ENCODE measurements around the gene GLIS1. TPM values are rescaled to one million over a fixed set of nuclear protein-coding genes. Genes with fewer than 3 reads are reported as not detected.
"Not testable (repeated sequence)": the region's sequence is repeated elsewhere in the genome, so short reads cannot be mapped to it uniquely, and the experiment has no call there.

GLIS1 gene
- total RNA-seq, 1 donor from 2014 or later = not detected

DNA sequence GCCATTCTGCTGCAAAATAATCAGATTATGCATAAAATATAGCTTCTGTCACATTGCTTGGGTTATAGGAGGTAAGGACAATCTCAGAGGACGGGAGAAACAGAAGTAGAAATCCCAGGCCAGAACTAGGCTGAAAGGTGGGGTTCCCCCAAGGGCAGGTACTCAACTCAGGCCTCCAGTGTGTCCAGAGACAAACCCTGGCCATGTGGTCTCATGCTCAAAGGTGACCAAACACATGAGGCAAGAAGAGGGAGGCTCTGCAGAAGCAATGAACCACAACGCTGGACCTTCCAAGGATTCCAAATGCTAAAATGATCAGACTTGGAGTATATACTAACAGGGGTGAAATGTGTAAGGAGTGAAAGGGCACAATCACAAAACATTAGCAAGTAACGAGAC, 176.0 kb downstream of the GLIS1 start:
- no peak for DNase-seq
- intact Hi-C loops (cut with micrococcal nuclease) = no loop called here
- no peak for ATAC-seq

DNA sequence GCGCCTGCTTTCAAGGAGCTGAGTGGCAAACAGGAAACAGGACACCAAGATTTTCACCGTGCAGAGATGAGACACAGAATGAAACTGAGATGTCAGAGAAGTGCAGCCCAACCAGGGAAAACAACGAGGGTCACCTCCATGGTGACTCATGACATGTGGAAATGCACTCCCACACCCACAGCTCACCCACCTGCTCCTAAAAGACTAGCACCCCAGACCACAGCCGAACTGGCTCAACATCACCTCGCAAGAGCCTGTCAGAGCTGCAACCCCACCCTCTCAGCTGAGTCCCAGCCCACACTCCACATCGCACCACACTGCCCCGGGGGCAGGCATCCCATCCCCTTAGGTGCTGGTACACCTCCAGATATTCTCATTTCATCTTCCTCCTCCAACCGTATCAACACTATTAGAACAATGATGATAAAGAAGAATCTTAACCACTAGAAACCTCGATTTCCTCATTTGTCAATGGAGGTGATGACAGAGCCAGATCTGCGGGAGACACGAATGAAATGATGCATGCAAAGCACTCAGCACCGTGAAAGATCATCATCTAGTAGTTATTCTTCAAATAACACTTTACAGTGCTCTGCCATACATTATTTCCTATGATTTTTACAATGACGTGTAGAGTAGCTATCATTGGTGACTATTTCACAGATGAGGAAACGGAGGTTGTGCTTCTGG, 176.5 kb downstream of the GLIS1 start:
- ATAC-seq = no peak
- intact Hi-C loops (cut with micrococcal nuclease) = no loop called here
- no peak for DNase-seq

GRCh38 chr1:53561503-53562105, 177.4 kb downstream of the GLIS1 start:
- DNase-seq (no peak), ATAC-seq (no peak)
- intact Hi-C loops (cut with micrococcal nuclease) = no loop called here

DNA sequence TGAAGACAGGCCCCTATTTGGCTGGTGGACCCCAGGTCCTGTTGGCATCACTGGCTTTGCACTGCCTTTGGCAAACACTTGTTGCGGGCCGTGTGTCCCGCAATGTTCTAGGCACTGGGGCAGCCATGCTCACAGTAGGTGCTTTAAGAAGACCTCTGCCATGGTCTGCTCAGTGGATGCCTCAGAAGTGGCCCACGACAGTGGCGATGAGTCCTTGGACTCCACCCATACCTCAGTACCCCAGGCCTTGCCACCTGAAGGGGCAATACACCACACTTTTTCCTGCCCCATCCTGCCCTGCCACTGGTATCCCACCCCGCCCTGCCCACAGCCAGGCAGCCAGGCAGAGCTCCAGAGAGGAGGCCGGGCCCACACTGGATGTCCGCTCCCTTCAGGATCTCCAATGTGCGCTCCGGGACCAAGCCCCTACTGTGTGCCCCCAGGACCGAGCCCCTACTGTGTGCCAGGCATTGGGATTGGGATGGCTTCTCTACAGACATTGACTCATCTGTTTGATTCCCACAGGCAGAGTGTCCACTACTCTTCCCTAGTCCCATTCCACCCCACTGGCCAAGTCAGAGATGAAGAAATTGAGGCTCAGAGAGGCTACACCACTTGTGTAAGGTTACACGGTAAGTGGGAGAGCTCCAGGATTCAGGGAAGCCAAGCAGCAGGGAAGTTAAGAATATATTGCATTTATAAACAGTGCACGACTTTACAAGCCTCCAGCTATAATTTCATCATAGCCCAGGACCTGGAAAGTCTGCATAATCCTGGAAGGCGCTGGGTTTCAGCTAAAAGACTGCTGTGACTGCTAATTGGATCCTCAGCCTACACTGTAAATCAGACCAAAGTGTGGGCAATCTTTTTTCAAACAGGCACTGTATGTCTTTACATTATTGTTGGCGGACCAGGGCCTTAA, 178.1 kb downstream of the GLIS1 start:
- intact Hi-C loops (cut with micrococcal nuclease) = no loop called here
- ATAC-seq = no peak
- no peak for DNase-seq

DNA sequence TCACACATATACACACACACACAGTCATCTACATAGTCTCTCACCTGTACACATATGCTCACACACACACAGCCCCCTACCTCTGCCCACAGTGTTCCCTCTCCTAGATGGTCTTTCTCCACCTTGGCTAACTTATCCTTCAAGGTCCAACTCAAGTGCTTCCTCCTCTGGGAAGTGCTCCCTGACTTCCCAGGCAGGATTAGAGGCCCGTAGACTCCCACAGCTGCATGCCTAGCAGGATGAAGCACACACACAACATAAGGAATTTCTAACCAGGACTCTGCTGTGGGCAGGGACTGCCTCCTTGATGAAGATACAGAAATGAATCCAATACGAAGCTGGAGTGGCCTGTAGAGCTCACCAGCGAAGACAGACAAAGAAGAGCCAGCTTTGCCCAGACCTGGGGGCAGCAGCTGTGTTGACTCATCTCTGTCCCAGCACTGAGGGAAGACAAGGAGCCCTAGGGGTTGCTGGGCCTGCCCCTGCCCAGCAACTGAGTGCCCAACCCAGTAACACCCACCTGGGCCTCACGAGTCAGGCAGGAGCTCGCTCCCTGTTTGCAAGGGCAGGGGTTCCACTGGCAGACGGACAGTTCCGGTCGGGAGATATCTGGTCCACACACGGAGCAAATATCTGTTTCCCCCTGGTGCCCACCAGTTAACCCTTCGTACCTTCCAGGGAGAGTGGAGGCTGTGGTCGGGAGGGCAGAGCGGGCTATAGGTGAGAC, 178.9 kb downstream of the GLIS1 start:
- intact Hi-C loops (cut with micrococcal nuclease) = no loop called here
- DNase-seq = no peak

GRCh38 chr1:53559391-53559815, 179.6 kb downstream of the GLIS1 start:
- ATAC-seq (no peak), DNase-seq (no peak)
- intact Hi-C loops (cut with micrococcal nuclease) = no loop called here

More for the DNA sequence above, 178.9 kb downstream of the GLIS1 start:
- ATAC-seq = no peak

DNA sequence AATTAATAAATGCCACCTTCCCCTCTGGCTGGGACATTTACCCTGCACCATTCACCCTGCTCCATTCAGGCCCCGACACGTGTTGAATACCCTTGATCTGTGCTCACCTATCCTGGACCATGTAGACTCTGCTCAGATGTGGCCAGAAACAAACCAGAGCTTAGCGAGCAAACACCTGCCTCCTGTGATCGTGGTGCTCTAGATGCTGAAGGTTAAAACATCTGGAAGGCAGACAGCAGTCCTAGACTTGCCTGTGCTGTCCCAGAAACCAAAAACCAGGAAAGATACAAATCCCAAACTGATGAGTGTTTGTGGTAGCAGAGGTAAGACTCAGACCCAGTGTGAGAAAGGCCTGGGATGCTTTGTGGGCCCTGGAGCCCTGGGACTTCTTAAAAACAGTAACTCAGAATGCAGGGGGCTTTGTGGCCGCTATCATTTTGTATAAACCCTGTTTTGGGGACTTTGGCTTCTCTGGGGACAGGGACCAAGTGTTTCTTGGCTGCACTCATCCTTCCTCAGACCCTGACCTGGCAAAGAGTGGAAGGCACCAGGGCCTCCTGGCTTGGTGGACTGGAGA, 180.1 kb downstream of the GLIS1 start:
- no peak for ATAC-seq
- DNase-seq = no peak

GRCh38 chr1:53557830-53558738, 180.9 kb downstream of the GLIS1 start:
- no peak for DNase-seq
- intact Hi-C loops (cut with micrococcal nuclease) = no loop called here
- ATAC-seq = no peak

More for the DNA sequence above, 180.1 kb downstream of the GLIS1 start:
- intact Hi-C loops (cut with micrococcal nuclease) = no loop called here

DNA sequence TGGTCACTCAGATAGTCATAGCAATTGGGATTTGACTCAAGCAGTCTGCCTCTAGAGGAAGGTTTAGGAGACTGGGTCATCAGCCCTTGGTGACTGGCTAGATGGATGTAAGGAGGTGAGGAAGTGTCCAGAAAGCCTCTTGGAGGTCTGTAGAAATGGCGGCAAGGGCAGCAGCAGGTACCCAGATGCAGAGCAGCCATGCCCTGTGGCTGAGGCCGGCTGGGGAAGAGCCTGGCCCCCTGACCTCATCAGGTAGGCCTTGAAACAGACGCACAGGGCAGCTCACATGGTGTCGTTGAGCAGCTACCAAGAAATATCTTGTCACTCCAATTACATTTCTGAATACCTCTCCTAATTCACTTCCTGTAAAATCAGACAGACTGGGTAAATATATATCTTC, 181.6 kb downstream of the GLIS1 start:
- ATAC-seq = no peak
- no peak for DNase-seq
- intact Hi-C loops (cut with micrococcal nuclease) = no loop called here

DNA sequence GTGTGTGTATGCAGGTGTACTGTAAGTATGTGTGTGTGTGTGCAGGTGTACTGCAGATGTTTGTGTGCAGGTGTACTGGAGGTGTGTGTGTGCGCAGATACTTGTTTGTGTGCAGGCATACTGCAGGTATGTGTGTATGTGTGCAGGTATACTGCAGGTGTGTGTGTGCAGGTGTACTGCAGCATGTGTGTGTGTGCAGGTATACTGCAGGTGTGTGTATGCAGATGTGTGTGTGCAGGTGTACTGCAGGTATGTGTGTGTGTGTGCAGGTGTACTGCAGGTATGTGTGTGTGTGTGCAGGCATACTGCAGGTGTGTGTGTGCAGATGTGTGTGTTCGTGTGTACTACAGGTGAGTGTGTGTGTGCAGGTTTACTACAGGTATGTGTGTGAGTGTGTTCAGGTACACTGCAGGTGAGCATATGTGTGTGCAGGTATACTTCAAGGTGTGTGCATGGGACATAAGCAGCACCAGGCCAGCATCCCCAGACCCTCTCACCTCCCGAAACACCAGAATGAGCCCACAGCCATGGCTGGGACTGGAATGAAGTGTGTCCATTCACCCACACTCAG, 182.2 kb downstream of the GLIS1 start:
- DNase-seq (peak; percentile 2), ATAC-seq (no peak)
- intact Hi-C loops (cut with micrococcal nuclease) = no loop called here

GRCh38 chr1:53555620-53556326, 183.2 kb downstream of the GLIS1 start:
- not testable (repeated sequence) for DNase-seq

GRCh38 chr1:53554592-53555305, 184.2 kb downstream of the GLIS1 start:
- intact Hi-C loops (cut with micrococcal nuclease) = no loop called here
- DNase-seq (peak; percentile 16), ATAC-seq (no peak)

More at GRCh38 chr1:53555620-53556326, 183.2 kb downstream of the GLIS1 start:
- ATAC-seq; intact Hi-C loops (cut with micrococcal nuclease): not testable (repeated sequence)

- ATAC-seq = no peak
- DNase-seq = peak; percentile 11
- intact Hi-C loops (cut with micrococcal nuclease) = no loop called here
Observed at GRCh38 chr1:53553734-53554509, 185.0 kb downstream of the GLIS1 start.

GRCh38 chr1:53552981-53553733, 185.8 kb downstream of the GLIS1 start:
- DNase-seq (peak; percentile 9), ATAC-seq (no peak)
- intact Hi-C loops (cut with micrococcal nuclease) = no loop called here

Data from left ventricle myocardium superior (tissue), 1 donor.